Loucy (cell line): Measurements from ENCODE around the gene GPATCH11.

Source experiments
- H2AFZ ChIP-seq: fragments of 200-600 bp; sonication (generic); 2 replicates; pipeline ENCODE4 v1.6.0; 2016; ENCODE audit warnings: antibody characterized with exemption, mild to moderate bottlenecking, low read length, moderate library complexity
- H3F3A ChIP-seq: fragments of 200-600 bp; 2 replicates; pipeline ENCODE4 v1.6.0; 2016; ENCODE audit warnings: antibody characterized with exemption, low read depth, mild to moderate bottlenecking
- H3K27me3 ChIP-seq: fragments of 200-600 bp; sonication (generic); 2 replicates; pipeline ENCODE4 v1.6.1; 2014; ENCODE audit warnings: low read length, mild to moderate bottlenecking; ENCODE audit not compliant: insufficient read depth, poor library complexity, severe bottlenecking
- H3K36me3 ChIP-seq: fragments of 200-600 bp; sonication (generic); 2 replicates; pipeline ENCODE4 v1.6.1; 2016; ENCODE audit warnings: low read length; ENCODE audit not compliant: insufficient read depth
- H3K4me1 ChIP-seq: fragments of 200-600 bp; sonication (generic); 2 replicates; pipeline ENCODE4 v1.5.1; 2014; ENCODE audit warnings: low read length, mild to moderate bottlenecking; ENCODE audit not compliant: insufficient read depth, poor library complexity, severe bottlenecking
- H3K4me2 ChIP-seq: fragments of 200-600 bp; sonication (generic); 2 replicates; pipeline ENCODE4 v1.6.0; 2014; ENCODE audit warnings: antibody characterized with exemption, low read length, low read depth, mild to moderate bottlenecking; ENCODE audit not compliant: poor library complexity, severe bottlenecking
- H3K4me3 ChIP-seq: fragments of 200-600 bp; sonication (generic); 2 replicates; pipeline ENCODE4 v1.5.1; 2014; ENCODE audit warnings: low read length, mild to moderate bottlenecking, mixed read lengths; ENCODE audit not compliant: poor library complexity, severe bottlenecking
- H3K79me2 ChIP-seq: fragments of 200-600 bp; sonication (generic); 2 replicates; pipeline ENCODE4 v1.6.1; 2014; ENCODE audit warnings: low read length; ENCODE audit not compliant: insufficient read depth
- H3K9ac ChIP-seq: fragments of 200-600 bp; sonication (generic); 2 replicates; pipeline ENCODE4 v1.6.0; 2014; ENCODE audit warnings: mild to moderate bottlenecking, low read depth, low read length, moderate library complexity; ENCODE audit not compliant: poor library complexity, severe bottlenecking
- H3K9me2 ChIP-seq: fragments of 200-600 bp; sonication (generic); replicated peaks from 2 replicates; pipeline ENCODE4 v1.6.1; 2016; ENCODE audit warnings: low read depth, low read length, mixed read lengths
- H3K9me3 ChIP-seq: fragments of 200-600 bp; sonication (generic); 2 replicates; pipeline ENCODE4 v1.6.1; 2014; ENCODE audit warnings: mild to moderate bottlenecking, antibody characterized with exemption, low read length, low read depth; ENCODE audit not compliant: insufficient read depth
- H4K20me1 ChIP-seq: fragments of 200-600 bp; sonication (generic); 2 replicates; pipeline ENCODE4 v1.6.0; 2014; ENCODE audit warnings: antibody characterized with exemption, low read length, mild to moderate bottlenecking; ENCODE audit not compliant: insufficient read depth, poor library complexity, severe bottlenecking
- EZH2phosphoT487 ChIP-seq: fragments of 200-600 bp; IDR thresholded peaks from 2 replicates; pipeline ENCODE4 v1.6.1; 2018; ENCODE audit warnings: antibody characterized with exemption, mild to moderate bottlenecking, moderate library complexity, borderline replicate concordance
- TF ChIP-seq, protein P1 (sequence below): fragments of 200-600 bp; sonication (generic); conservative IDR thresholded peaks from 2 replicates; pipeline ENCODE4 v1.5.1; 2014; ENCODE audit warnings: mild to moderate bottlenecking, antibody characterized with exemption, low read length

Gene GPATCH11

DNA sequence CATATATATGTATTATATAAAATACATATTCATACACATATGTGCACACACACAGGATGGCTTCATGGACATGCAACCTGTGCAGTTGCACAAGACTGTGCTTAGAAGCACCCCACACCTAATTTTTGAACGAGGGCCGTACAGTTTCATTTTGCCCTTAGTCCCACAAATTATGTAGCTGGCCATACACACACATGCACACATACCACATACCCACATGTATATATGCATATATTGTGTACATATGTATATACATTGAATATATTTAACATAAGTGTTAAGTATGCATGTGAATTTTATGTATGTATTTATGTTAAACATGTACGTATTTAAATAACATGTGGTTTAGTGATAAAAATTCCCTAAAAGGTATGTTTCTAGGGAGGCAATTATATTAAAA, 18.3 kb downstream of the GPATCH11 start:
- H3K79me2 ChIP-seq, result no peaks in the 10 kb centered on the region
- H3K36me3 ChIP-seq, result peaks cover 17% of the 10 kb centered on the region; the same call in 1 of the 2 replicates
- H3K4me1 ChIP-seq, result no peaks in the 10 kb centered on the region
- no peak overlapping the region for H2AFZ ChIP-seq
- H3K9me2 ChIP-seq, result no peaks in the 10 kb centered on the region
- no peaks in the 10 kb centered on the region for H3F3A ChIP-seq
- H3K4me3 ChIP-seq, result no peak overlapping the region
- H3K9ac ChIP-seq, result no peak overlapping the region
- TF ChIP-seq, protein P1, sequence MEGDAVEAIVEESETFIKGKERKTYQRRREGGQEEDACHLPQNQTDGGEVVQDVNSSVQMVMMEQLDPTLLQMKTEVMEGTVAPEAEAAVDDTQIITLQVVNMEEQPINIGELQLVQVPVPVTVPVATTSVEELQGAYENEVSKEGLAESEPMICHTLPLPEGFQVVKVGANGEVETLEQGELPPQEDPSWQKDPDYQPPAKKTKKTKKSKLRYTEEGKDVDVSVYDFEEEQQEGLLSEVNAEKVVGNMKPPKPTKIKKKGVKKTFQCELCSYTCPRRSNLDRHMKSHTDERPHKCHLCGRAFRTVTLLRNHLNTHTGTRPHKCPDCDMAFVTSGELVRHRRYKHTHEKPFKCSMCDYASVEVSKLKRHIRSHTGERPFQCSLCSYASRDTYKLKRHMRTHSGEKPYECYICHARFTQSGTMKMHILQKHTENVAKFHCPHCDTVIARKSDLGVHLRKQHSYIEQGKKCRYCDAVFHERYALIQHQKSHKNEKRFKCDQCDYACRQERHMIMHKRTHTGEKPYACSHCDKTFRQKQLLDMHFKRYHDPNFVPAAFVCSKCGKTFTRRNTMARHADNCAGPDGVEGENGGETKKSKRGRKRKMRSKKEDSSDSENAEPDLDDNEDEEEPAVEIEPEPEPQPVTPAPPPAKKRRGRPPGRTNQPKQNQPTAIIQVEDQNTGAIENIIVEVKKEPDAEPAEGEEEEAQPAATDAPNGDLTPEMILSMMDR, result no peak
- no peak for TF ChIP-seq EZH2phosphoT487
- H3K4me2 ChIP-seq, result no peak overlapping the region
- no peaks in the 10 kb centered on the region for H4K20me1 ChIP-seq
- no peaks in the 10 kb centered on the region for H3K27me3 ChIP-seq
- no peaks in the 10 kb centered on the region for H3K9me3 ChIP-seq

DNA sequence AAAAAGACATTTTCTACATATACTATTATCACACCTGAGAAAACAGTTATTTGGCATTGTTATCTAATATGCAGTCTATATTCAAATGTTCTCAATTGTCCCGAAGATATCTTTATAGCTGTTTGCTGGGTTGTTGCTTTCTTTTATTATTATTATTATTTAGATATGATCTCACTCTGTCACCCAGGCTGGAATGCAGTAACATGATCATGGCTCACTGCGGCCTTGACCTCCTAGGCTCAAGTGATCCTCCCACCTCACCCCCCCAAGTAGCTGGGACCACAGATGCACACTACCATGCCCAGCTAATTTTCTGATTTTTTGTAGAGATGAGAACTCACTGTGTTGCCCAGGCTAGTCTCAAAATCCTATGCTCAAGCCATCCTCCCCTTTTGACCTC, 19.9 kb downstream of the GPATCH11 start:
- Histone ChIP-seq H3K9ac (no peak overlapping the region), H3K27me3 (no peaks in the 10 kb centered on the region), H4K20me1 (no peaks in the 10 kb centered on the region), H3K79me2 (no peaks in the 10 kb centered on the region), H2AFZ (no peak overlapping the region), H3K4me2 (no peak overlapping the region), H3K9me2 (no peaks in the 10 kb centered on the region), H3K9me3 (no peaks in the 10 kb centered on the region), H3K36me3 (peaks cover 32% of the 10 kb centered on the region; the same call in 1 of the 2 replicates), H3K4me3 (no peak overlapping the region), H3K4me1 (no peaks in the 10 kb centered on the region), H3F3A (no peaks in the 10 kb centered on the region)
- TF ChIP-seq EZH2phosphoT487, result no peak
- TF ChIP-seq, protein P1, result no peak

DNA sequence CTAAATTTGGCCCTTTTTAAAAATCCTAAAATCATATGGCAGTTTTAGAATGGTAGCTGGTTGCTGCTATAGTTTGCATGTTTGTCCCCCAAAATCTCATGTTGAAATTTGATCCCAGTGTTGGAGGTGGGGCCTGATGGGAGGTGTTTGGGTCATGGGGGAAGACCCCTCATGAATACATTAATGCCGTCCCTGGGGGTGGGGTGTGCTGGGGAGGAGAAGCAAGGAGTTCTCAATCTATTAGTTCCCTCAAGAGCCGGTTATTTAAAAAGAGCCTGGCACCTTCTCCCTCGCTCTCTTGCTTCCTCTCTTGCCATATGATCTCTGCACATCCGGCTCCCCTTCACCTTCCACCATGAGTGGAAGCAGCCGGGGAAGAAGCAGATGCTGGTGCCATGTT, 20.8 kb downstream of the GPATCH11 start:
- H3K4me3 ChIP-seq, result no peak overlapping the region
- no peaks in the 10 kb centered on the region for H3K9me2 ChIP-seq
- no peak overlapping the region for H3K9ac ChIP-seq
- no peak overlapping the region for H3K4me2 ChIP-seq
- no peaks in the 10 kb centered on the region for H3K4me1 ChIP-seq
- H3F3A ChIP-seq, result no peaks in the 10 kb centered on the region
- TF ChIP-seq, protein P1, result no peak
- TF ChIP-seq EZH2phosphoT487, result no peak
- H2AFZ ChIP-seq, result no peak overlapping the region
- no peaks in the 10 kb centered on the region for H3K9me3 ChIP-seq
- no peaks in the 10 kb centered on the region for H4K20me1 ChIP-seq
- no peaks in the 10 kb centered on the region for H3K27me3 ChIP-seq
- H3K36me3 ChIP-seq, result peaks cover 40% of the 10 kb centered on the region; the same call in 1 of the 2 replicates
- H3K79me2 ChIP-seq, result no peaks in the 10 kb centered on the region
